Nephron (organoid): ENCODE measurements around the gene ARMC9.

Experiments
- H3K27ac Mint-ChIP-seq, 3 experiments: 2 replicates each; pipeline ENCODE4 v1.8.0; 2020; ENCODE audit warnings: mixed read lengths in 3 of 3, mild to moderate bottlenecking in 2 of 3, moderate library complexity in 1 of 3
- H3K27me3 Mint-ChIP-seq: 2 replicates; pipeline ENCODE4 v1.8.0; 2021; ENCODE audit warnings: low read depth, mild to moderate bottlenecking, moderate library complexity, mixed read lengths
- H3K36me3 Mint-ChIP-seq: 2 replicates; pipeline ENCODE4 v1.8.0; 2020; ENCODE audit warnings: low read depth, mixed read lengths
- H3K4me1 Mint-ChIP-seq: 2 replicates; pipeline ENCODE4 v1.8.0; 2020; ENCODE audit warnings: mixed read lengths
- H3K4me3 Mint-ChIP-seq, 3 experiments: 2 replicates each; pipeline ENCODE4 v1.8.0; 2020; ENCODE audit warnings: mild to moderate bottlenecking in 3 of 3, mixed read lengths in 3 of 3, moderate library complexity in 2 of 3
- H3K9me3 Mint-ChIP-seq: 2 replicates; pipeline ENCODE4 v1.8.0; 2020; ENCODE audit warnings: mixed read lengths
- CTCF ChIP-seq, 3 experiments: fragments of 200-600 bp; sonication (generic); IDR thresholded peaks; one replicate each; pipeline ENCODE4 v1.5.0; 2021; ENCODE audit warnings: antibody characterized with exemption in 3 of 3; ENCODE audit not compliant: unreplicated experiment in 3 of 3

ARMC9 gene

GRCh38 chr2:231359441-231359840 lies 161.0 kb downstream of the ARMC9 start:
- Mint-ChIP-seq H3K27ac (no peak overlapping the region), H3K36me3 (peaks cover 30% of the 10 kb centered on the region), H3K9me3 (no peaks in the 10 kb centered on the region), H3K4me3 (no peak overlapping the region), H3K4me1 (peaks cover 16% of the 10 kb centered on the region), H3K27me3 (peaks cover 3% of the 10 kb centered on the region)
- no peak for TF ChIP-seq CTCF (IDR thresholded peaks at IDR 0.05; ENCODE audit: unreplicated experiment in 3 of 3)

- no peak overlapping the region for H3K27ac Mint-ChIP-seq
- no peak overlapping the region for H3K4me3 Mint-ChIP-seq
- no peaks in the 10 kb centered on the region for H3K9me3 Mint-ChIP-seq
- H3K27me3 Mint-ChIP-seq, result peaks cover 3% of the 10 kb centered on the region
- H3K4me1 Mint-ChIP-seq, result peaks cover 16% of the 10 kb centered on the region
- H3K36me3 Mint-ChIP-seq, result peaks cover 30% of the 10 kb centered on the region
- no peak for TF ChIP-seq CTCF (IDR thresholded peaks at IDR 0.05; ENCODE audit: unreplicated experiment in 3 of 3)
Measured at GRCh38 chr2:231359948-231360347, 161.5 kb downstream of the ARMC9 start.

GRCh38 chr2:231360401-231360800 lies 162.0 kb downstream of the ARMC9 start:
- Mint-ChIP-seq H3K4me1 (peaks cover 13% of the 10 kb centered on the region), H3K4me3 (no peak overlapping the region), H3K27me3 (peaks cover 3% of the 10 kb centered on the region), H3K9me3 (no peaks in the 10 kb centered on the region), H3K27ac (no peak overlapping the region), H3K36me3 (peaks cover 28% of the 10 kb centered on the region)
- no peak for TF ChIP-seq CTCF (IDR thresholded peaks at IDR 0.05; ENCODE audit: unreplicated experiment in 3 of 3)

GRCh38 chr2:231360881-231361371 lies 162.5 kb downstream of the ARMC9 start:
- Mint-ChIP-seq H3K27ac (no peak overlapping the region), H3K4me3 (no peak overlapping the region), H3K36me3 (peaks cover 25% of the 10 kb centered on the region), H3K9me3 (no peaks in the 10 kb centered on the region), H3K27me3 (peaks cover 3% of the 10 kb centered on the region), H3K4me1 (peaks cover 8% of the 10 kb centered on the region)
- TF ChIP-seq CTCF (IDR thresholded peaks at IDR 0.05; ENCODE audit: unreplicated experiment in 3 of 3), result no peak

GRCh38 chr2:231361701-231362554 lies 163.5 kb downstream of the ARMC9 start:
- TF ChIP-seq CTCF (IDR thresholded peaks at IDR 0.05; ENCODE audit: unreplicated experiment in 3 of 3), result no peak
- H3K4me3 Mint-ChIP-seq, result no peak overlapping the region
- H3K27me3 Mint-ChIP-seq, result peaks cover 3% of the 10 kb centered on the region

More at GRCh38 chr2:231361701-231362554, 163.5 kb downstream of the ARMC9 start:
- Mint-ChIP-seq H3K27ac (no peak overlapping the region), H3K4me1 (no peaks in the 10 kb centered on the region), H3K36me3 (peaks cover 25% of the 10 kb centered on the region), H3K9me3 (no peaks in the 10 kb centered on the region)
